IMR-90 (cell line): Measurements from ENCODE around the gene LDB2.

Experiments used
- BHLHE40 ChIP-seq: fragments of 150-350 bp; IDR thresholded peaks from 2 replicates; pipeline ENCODE4 v1.6.1; 2016; ENCODE audit warnings: mild to moderate bottlenecking, low read depth, low read length
- CEBPB ChIP-seq: IDR thresholded peaks from 2 replicates; pipeline ENCODE4 v1.6.1; 2012; ENCODE audit warnings: low read depth, low read length, improper control_type of control experiment
- MAFK ChIP-seq: IDR thresholded peaks from 2 replicates; pipeline ENCODE4 v1.6.1; 2012; ENCODE audit warnings: low read depth, low read length, improper control_type of control experiment
- MAZ ChIP-seq: IDR thresholded peaks from 2 replicates; pipeline ENCODE4 v1.6.1; 2012; ENCODE audit warnings: low read depth, mild to moderate bottlenecking, low read length, improper control_type of control experiment, moderate library complexity, borderline replicate concordance
- MXI1 ChIP-seq: IDR thresholded peaks from 2 replicates; pipeline ENCODE4 v1.6.1; 2012; ENCODE audit warnings: low read depth, mild to moderate bottlenecking, low read length, moderate library complexity, borderline replicate concordance
- NFE2L2 ChIP-seq: fragments of 150-350 bp; IDR thresholded peaks from 2 replicates; pipeline ENCODE4 v1.6.1; 2016; ENCODE audit warnings: low read depth, mild to moderate bottlenecking, low read length
- POLR2A ChIP-seq: IDR thresholded peaks from 2 replicates; pipeline ENCODE4 v1.6.1; 2012; ENCODE audit warnings: mild to moderate bottlenecking, low read depth, low read length
- RAD21 ChIP-seq: IDR thresholded peaks from 2 replicates; pipeline ENCODE4 v1.6.1; 2012; ENCODE audit warnings: low read length, improper control_type of control experiment
- RCOR1 ChIP-seq: IDR thresholded peaks from 2 replicates; pipeline ENCODE4 v1.6.1; 2012; ENCODE audit warnings: mild to moderate bottlenecking, low read length, improper control_type of control experiment; ENCODE audit not compliant: insufficient replicate concordance
- RFX5 ChIP-seq: IDR thresholded peaks from 2 replicates; pipeline ENCODE4 v1.8.0; 2012; ENCODE audit warnings: low read depth, mild to moderate bottlenecking, low read length, moderate library complexity
- SMC3 ChIP-seq: fragments of 150-350 bp; IDR thresholded peaks from 2 replicates; pipeline ENCODE4 v1.6.1; 2016; ENCODE audit warnings: low read depth, mild to moderate bottlenecking, antibody characterized with exemption, low read length, moderate library complexity
- TF ChIP-seq, protein P1 (sequence below): fragments of 150-350 bp; IDR thresholded peaks from 2 replicates; pipeline ENCODE4 v1.6.1; 2017; ENCODE audit warnings: mild to moderate bottlenecking, antibody characterized with exemption, low read length, low read depth
- TF ChIP-seq, protein P2 (sequence below): conservative IDR thresholded peaks from 2 replicates; pipeline ENCODE4 v1.5.1; 2012; ENCODE audit warnings: mild to moderate bottlenecking, low read depth, low read length, improper control_type of control experiment
- TF ChIP-seq, protein P3 (sequence below): fragments of 150-350 bp; IDR thresholded peaks from 2 replicates; pipeline ENCODE4 v1.6.1; 2016; ENCODE audit warnings: low read depth, mild to moderate bottlenecking, low read length, moderate library complexity, borderline replicate concordance

DNA sequence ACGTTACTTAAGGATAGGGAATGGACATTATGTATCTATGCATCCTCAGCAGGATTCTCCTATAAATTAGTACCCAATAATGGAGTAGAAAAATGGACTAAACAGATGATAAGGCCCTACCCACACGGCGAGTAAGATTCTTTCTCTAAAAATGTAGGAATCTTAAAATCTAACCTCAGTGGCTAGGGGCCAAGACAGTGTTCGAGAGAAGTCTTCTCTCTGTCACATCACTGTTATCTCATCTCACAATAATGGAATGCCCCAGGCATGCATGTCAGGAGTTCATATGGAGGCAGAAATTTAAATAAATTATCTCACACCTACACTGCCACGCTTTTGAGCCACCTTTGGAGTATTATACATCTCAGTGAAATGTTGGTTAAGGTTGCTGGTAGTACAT is 132.9 kb downstream of the LDB2 start:
- TF ChIP-seq, protein P1, sequence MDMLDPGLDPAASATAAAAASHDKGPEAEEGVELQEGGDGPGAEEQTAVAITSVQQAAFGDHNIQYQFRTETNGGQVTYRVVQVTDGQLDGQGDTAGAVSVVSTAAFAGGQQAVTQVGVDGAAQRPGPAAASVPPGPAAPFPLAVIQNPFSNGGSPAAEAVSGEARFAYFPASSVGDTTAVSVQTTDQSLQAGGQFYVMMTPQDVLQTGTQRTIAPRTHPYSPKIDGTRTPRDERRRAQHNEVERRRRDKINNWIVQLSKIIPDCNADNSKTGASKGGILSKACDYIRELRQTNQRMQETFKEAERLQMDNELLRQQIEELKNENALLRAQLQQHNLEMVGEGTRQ = no peak
- TF ChIP-seq SMC3 = no peak
- TF ChIP-seq, protein P2, sequence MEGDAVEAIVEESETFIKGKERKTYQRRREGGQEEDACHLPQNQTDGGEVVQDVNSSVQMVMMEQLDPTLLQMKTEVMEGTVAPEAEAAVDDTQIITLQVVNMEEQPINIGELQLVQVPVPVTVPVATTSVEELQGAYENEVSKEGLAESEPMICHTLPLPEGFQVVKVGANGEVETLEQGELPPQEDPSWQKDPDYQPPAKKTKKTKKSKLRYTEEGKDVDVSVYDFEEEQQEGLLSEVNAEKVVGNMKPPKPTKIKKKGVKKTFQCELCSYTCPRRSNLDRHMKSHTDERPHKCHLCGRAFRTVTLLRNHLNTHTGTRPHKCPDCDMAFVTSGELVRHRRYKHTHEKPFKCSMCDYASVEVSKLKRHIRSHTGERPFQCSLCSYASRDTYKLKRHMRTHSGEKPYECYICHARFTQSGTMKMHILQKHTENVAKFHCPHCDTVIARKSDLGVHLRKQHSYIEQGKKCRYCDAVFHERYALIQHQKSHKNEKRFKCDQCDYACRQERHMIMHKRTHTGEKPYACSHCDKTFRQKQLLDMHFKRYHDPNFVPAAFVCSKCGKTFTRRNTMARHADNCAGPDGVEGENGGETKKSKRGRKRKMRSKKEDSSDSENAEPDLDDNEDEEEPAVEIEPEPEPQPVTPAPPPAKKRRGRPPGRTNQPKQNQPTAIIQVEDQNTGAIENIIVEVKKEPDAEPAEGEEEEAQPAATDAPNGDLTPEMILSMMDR = no peak
- no peak for TF ChIP-seq MXI1
- TF ChIP-seq CEBPB = no peak
- no peak for TF ChIP-seq MAZ
- TF ChIP-seq POLR2A = no peak
- TF ChIP-seq RFX5 = no peak
- no peak for TF ChIP-seq BHLHE40
- TF ChIP-seq RCOR1 = no peak
- TF ChIP-seq RAD21 = no peak
- TF ChIP-seq NFE2L2 = no peak
- TF ChIP-seq MAFK = no peak
- TF ChIP-seq, protein P3, sequence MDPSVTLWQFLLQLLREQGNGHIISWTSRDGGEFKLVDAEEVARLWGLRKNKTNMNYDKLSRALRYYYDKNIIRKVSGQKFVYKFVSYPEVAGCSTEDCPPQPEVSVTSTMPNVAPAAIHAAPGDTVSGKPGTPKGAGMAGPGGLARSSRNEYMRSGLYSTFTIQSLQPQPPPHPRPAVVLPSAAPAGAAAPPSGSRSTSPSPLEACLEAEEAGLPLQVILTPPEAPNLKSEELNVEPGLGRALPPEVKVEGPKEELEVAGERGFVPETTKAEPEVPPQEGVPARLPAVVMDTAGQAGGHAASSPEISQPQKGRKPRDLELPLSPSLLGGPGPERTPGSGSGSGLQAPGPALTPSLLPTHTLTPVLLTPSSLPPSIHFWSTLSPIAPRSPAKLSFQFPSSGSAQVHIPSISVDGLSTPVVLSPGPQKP = no peak
